ENCODE data around the gene MAFG.

MAFG gene

DNA sequence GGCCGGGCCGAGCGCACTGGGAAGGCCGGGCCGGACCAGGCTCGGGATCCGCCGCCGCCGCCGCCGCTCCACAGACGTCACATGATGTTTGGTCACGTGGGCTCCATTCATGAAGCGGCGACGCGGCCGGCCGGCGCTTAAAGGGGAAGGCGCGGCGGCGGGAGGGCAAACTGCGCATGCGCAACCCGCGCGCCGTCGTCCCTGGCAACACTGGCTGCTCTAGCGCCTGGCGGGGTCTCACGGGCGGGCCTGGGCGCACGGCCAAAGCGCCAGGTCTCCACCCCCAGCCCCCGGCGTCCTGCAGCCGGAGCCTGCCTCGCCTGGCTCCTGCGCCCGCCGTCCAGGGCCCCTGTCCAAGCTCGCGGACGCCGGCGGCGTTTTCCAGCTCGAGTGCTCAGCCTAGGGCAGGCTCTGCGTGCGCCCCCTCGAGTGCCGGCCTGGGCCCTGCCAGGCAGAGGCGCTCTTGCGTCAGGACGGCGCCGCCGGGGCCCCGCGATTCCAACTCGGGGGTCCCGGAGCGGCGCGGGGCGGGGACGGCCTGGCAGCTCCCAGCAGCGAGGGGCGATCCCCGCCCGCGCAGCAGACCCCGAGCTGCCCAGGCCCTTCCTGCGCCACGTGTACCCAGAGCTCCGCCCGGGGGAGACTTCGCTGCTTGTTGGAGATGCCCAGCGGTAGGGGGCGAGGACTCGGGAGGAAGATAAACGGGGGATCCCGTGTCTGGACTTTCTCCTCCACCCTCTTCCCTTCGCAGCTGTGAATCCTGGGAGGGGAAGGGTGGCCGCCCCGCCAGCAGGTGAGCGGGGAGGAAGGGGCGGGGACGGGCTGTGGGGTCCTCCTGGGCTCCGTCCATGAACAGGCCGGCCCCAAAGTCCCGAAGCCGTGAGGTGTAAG is at the start of gene MAFG:
Gene MAFG (minus strand): TSS at position 83 of the 891 bp plus-strand sequence. CDS start 4,550 bp downstream, outside the sequence.
- DNase-seq (ENCODE audit: low spot score), result peak; percentile 92

GRCh38 chr17:81976332-81977210 is 49.0 kb upstream of the MAFG start:
- DNase-seq (ENCODE audit: low spot score), result peak; percentile 20

GRCh38 chr17:81973432-81973831 is 45.9 kb upstream of the MAFG start:
- DNase-seq (ENCODE audit: low spot score), result no peak

- no peak for DNase-seq (ENCODE audit: low spot score)
Observed at GRCh38 chr17:81968850-81969812, 41.6 kb upstream of the MAFG start.

DNA sequence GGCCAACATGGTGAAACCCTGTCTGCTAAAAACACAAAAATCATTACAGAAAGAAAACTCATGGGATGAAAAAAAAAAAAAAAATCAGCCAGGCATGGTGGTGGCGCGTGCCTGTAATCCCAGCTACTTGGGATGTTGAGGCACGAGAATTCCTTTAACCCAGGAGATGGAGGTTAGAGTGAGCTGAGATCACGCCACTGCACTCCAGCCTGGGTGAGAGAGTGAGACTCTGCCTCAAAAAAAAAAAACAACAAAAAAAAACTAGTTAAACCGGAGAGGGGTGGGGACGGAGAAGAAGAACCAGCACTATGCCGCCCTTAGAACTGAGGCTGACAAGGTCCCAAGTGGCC is 40.8 kb upstream of the MAFG start:
- DNase-seq (ENCODE audit: low spot score), result no peak

DNA sequence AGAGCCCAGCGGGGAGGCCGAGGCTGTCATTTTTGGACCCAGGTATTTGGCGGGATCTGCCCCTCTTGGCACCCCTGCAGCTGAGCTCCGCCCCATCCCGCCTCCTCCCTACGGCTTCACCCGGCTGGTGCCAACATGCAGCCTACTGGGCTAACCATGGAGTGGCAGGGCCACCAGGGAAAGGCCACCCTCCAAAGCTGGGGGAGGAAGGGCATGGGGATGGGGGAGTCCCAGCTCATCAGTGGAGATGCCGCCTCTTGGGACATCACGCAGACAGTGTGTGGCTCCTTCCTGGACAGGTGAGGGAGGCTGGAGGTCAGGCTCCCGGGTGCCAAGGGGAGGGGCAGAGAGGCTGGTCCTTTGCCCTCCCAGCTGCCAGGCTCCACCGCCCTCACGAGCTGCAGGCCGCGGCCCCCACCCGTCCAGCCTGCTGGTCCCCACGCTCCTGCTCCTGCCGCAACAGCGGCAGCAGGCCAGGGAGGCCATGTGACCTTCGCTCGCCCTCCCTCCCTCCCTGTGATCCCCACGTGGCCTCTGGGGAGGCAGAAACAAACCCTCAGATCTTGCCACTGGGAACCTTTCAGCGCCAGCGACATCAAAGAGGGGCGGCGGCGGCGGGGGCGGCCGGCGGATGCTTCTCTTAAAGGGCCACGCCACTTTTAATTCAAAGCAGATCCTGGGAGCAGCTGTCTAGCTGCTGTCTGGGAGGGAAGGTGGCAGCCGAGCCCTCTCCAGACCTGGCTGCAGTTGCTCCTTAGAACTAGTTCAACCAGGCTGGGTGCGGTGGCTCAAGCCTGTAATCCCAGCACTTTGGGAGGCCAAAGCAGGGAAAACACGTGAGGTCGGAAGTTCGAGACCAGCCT is 40.2 kb upstream of the MAFG start:
- peak; percentile 76 for DNase-seq (ENCODE audit: low spot score)

DNA sequence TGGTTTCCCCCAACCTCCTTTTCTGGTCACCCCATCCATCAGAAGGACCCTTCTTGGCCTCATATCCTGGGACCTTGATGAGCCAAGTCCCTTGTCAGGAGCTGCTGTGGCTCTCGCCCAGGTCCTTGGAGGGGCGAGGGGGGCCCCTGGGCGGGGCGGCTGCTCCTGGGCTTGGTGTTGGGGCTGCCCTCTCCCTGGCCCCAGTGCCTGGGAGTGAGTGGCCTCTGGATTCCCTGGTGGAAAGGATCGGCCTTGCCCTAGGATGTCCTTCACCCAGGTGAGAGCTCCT is 39.7 kb upstream of the MAFG start:
- no peak for DNase-seq (ENCODE audit: low spot score)

DNA sequence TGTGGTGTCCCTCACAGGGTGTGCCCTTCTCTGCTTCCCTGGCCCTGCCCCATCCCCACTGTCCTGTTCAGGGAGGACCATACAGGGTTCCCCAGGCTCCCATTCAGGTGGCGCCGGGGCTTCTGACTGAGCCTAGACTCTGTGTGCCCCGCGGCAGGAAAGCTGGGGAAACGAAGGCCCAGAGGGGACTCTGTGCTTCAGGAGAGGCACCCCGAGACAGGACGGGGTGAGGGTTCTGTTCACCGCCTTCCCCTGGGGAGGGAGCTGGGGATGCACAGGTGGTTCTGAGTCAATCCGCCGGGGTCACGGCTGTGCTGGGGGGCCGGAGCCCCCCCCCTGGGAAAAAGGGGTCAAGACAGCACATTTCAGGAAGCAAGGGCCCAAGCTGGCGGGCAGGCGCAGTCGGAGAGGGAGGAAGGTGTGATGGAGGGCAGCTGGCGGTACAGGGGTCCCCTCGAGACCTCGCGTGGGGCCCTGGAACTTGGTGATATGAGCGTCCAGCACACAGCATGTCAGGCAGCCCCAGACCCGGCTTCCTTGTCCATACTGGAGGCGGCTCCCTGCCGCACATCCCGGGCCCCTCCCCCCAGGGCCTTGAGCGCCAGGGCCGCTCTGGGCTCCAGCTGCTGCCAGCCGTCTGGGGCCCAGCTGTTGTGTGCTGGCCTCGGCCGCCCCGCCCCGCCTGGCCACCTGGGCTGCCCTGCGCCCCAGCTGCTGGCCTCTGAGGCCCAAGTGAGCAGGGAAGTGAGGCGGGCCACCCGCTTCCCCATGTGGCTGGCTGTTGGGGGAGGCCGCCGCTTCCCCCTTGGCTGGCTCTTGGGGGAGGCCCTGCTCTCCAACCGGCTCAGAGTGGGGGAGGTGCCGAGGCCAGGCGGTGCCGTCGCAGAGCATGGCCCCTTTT is 39.1 kb upstream of the MAFG start:
- no peak for DNase-seq (ENCODE audit: low spot score)

DNA sequence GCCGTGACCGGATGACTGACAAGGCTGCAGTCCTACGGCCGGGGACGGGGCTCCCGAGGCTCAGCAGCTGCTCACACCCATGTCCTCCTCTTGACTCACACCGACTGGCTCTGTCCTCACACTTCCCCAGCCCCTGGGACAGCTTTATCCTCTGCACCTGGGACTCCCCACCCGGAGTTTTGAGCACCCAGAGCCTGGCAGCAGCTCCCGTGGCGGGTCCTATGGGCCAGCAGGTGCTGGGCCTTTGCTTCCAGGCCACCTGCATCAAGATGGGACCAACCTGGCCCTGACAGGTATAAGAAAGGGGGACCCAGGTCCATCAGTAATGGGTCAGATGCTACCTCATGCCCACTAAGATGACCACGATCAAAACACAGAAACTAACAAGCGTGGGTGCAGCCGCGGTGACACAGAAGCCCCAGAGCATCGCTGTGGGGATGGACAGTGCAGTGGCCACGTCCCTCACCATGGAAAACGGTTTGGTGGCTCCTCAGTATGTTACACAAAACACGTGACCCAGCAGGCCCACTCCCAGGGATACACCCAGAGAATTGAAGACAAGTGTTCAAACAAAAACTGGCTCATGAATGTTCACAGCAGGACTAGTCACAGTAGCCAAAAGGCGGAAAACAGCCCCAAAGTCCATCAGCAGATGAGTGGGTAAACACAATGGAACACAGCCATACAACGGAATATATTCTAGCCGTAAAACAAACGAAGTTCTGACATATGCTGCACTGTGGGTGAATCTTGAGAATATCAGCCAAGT is 36.7 kb upstream of the MAFG start:
- no peak for DNase-seq (ENCODE audit: low spot score)

DNA sequence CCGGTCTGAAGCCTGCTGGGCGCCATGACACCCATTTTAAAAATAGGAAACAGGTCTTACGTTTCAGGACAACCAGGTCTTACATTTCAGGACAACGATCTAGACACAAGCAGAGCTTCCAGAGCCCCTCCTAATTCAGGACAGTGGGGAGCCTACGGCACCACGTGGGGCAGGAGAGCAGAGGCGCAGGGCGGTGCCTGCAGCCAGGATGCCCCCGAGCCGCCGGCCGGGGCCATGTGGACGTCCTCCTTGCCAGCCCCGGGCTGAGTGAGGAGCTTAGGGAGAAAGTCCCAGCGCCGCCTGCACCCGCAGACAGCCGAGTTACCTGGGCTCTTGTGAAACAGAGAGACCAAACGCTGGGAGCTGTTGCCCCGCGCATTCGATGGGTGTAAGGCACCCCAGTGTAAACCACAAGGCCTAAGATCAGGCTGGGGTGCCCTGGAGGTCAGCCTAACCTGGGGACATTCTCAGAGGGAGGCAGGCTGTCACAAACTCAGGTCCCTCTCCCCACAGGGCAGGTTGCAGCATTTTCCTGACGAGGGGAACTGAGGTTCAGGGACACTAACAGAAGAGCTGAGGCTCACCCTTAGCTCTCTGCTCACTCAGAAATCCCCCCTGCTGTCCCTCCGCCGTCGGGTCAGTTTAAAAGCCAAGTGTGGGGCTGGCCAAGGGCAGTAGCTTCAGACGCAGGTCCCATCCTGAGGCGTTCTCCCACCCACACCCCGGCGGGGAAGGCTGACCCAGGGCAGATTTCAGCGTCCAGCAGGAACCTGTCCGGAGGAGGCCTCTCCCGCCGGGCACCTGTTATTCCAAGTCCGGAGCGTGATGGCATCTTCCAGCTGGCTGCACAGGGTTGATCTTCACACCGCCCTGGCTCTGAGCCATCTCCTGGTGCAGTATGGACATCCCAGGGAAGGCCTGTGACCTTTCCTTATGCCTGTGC is 35.2 kb upstream of the MAFG start:
- no peak for DNase-seq (ENCODE audit: low spot score)

DNA sequence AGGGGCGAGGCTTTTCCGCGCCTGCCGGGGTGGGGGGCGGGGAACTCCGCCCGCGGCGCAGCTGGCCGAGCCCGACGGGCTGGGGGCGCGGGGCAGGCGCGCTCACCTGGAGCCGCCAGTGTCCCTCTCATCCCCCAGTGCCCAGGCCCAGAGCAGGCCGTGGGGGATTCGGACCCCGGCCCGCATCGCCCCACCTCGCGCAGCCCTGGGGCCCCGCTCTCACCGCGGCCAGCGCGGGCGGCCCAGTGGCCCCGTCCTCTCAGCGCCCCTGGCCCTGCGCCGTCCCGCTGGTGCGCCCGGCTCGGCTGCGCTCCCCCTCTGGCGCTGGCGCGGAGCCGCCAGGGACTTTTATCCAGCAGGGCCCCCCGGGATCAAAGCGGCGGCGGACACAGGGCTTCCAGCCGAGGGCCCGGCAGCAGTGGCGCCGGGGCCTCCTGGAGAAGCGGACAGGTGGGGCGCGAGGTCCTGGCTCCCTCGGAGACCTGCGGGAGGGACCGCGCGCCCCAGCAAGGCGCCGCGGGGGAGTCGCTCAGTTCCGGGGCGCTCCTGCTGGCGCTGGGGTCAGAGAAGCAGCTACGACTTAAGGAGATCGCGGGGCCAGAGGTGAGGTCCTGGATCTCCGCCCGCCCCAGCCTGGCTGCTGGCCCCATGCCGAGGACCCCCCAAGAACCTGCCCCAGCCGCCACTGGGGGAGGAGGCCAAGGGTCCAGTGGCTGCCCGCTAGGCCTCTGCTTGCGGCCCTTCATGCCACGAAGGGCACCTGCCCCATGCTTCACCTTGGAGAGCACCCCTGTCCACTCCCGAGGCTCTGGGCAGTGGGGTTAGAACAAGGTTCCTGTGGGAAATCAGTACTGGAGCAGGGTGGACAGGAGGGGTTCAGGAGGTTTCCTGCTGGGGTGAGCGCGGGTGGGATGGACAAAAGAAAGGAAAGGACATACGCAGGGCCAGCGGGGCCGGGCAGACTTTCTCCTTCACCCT is 34.3 kb upstream of the MAFG start:
- DNase-seq (ENCODE audit: low spot score), result no peak

- DNase-seq (ENCODE audit: low spot score), result no peak
Observed at GRCh38 chr17:81961087-81961511, 33.6 kb upstream of the MAFG start, which contains the start of gene NOTUM. Gene NOTUM (minus strand): TSS chr17:81961187. CDS start chr17:81960909, 278 bp downstream.

DNA sequence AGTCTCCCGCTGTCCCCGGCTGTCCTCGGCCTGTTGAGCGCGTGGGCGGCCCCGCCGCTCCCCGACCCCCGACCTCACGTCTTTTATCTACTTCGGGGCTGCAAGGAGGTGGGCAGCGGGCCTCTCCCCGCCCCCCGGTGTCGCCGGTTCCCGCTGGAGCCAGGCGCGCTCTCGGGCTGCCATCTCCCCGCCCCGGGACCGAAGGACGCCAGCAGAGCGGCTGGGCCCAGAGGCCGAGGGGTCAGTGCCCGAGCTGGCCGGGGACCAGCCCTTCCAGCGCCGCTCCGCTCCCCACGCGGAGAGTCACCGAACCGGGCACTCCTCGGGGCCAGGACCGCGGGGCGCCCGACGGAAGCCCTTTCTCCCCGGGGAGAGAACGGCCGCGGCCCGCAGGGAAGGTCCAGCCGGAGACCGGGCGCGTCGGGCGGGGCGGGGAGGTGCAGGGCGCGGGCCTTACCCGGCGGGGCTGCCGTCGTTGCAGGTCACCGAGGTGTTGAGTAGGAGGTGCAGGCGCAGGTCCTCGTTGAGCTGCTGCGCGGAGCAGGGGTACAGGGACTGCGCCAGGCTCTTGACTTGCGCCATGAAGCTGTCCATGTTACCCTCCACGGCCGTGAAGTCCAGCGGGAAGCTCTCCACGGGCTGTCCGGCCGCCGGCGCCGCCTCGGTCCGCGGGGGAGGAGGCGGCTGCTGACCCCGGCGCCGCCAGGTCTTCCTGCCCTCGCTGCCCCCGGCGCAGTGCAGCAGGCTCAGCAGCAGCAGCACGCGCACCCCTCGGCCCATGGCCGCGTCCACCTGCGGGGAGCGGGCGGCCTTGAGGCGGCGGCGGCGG is 32.8 kb upstream of the MAFG start:
- DNase-seq (ENCODE audit: low spot score), result no peak

GRCh38 chr17:81959362-81960129 is 32.0 kb upstream of the MAFG start:
- peak; percentile 56 for DNase-seq (ENCODE audit: low spot score)
